ENCODE data around the gene MYL10. TPM values are rescaled to one million over a fixed set of nuclear protein-coding genes. Genes with fewer than 3 reads are reported as not detected.

The MYL10 gene
- total and polyA plus RNA-seq, 7 donors = 0.23 to 4.4 TPM; not detected in 5

DNA sequence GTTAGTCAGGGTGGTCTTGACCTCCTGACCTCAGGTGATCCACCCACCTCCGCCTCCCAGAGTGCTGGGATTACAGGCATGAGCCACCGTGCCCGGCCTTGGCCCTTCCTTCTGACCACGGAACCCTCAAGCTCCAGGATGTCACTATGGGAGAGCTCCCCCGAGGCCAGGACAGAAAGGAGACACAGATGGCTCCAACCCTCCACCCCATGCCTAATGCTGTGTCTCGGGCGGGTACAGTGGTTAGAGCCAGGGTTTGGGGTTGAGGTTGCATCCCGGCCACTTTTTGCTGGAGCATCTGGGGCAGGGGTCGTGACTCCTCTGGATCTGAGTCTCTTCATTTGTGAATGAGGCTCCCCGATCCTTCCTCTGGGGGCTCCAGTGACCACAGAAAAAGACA lies 8.1 kb downstream of the MYL10 start:
- Histone ChIP-seq H3K9me3 (no peaks in the 10 kb centered on the region), H3K4me3 (no peak overlapping the region), H3K36me3 (ENCODE audit: insufficient read depth in 1 of 2, low read depth in 1 of 2) (no peaks in the 10 kb centered on the region), H3K27me3 (ENCODE audit: insufficient read depth in 3 of 3, low read length in 2 of 3) (peaks cover 0 to 2% (median 0%) of the 10 kb centered on the region in 3 donors), H3K4me1 (no peaks in the 10 kb centered on the region), H3K27ac (no peak overlapping the region)
- intact Hi-C loops (cut with DNase I) = no loop called here
- no peak for ATAC-seq
- TF ChIP-seq, protein P1, sequence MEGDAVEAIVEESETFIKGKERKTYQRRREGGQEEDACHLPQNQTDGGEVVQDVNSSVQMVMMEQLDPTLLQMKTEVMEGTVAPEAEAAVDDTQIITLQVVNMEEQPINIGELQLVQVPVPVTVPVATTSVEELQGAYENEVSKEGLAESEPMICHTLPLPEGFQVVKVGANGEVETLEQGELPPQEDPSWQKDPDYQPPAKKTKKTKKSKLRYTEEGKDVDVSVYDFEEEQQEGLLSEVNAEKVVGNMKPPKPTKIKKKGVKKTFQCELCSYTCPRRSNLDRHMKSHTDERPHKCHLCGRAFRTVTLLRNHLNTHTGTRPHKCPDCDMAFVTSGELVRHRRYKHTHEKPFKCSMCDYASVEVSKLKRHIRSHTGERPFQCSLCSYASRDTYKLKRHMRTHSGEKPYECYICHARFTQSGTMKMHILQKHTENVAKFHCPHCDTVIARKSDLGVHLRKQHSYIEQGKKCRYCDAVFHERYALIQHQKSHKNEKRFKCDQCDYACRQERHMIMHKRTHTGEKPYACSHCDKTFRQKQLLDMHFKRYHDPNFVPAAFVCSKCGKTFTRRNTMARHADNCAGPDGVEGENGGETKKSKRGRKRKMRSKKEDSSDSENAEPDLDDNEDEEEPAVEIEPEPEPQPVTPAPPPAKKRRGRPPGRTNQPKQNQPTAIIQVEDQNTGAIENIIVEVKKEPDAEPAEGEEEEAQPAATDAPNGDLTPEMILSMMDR (IDR thresholded peaks at IDR 0.05) = no peak
- WGBS, 3 donors = 88 to 93% (median 90%) methylated on average over 10 of the region's 10 CpGs
- DNase-seq = no peak

DNA sequence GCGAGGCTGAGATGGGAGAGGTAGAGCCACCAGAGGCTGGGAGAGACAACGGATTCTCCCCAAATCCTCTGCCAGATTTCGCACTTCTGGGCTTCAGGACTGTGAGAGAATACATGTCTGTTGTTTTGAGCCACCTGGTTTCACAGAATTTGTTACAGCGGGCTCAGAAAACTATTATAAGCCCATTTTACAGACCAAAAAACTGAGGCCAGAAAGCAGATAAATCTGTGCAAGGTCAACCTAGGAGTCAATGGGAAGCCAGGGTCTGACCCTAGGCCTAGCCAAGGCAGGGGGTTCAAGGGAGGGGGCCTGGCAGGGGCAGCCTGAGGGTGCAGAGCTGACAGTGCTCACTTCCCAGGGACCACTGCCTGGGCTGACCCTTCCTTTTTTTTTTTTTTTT lies 8.7 kb downstream of the MYL10 start:
- WGBS, 3 donors = 89 to 99% (median 94%) methylated on average over 4 of the region's 4 CpGs

DNA sequence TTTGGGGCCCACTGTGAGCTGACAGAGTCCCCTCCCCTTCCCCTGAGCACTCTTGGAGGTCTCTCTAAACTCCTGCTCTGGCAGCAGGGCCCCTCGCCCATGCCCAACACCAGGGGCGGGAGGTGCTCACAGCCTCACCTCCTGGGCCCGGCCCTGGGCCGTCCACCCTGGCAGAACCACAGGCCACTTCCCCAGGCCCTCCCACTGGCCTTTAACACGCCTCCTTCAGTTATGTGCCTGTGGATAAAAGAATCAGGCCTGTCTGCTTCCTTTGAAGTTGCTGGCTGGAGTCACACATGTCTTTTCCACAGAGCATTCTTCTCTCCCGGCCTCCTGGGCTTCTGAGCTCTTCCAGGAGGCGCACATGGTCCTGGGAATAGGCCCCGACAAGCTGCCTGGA lies 10.2 kb downstream of the MYL10 start:
- Histone ChIP-seq H3K4me3 (no peak overlapping the region), H3K27ac (no peak overlapping the region), H3K4me1 (no peaks in the 10 kb centered on the region), H3K27me3 (ENCODE audit: insufficient read depth in 3 of 3, low read length in 2 of 3) (peaks cover 0 to 2% (median 0%) of the 10 kb centered on the region in 3 donors), H3K9me3 (no peaks in the 10 kb centered on the region), H3K36me3 (ENCODE audit: insufficient read depth in 1 of 2, low read depth in 1 of 2) (no peaks in the 10 kb centered on the region)
- ATAC-seq (no peak), DNase-seq (no peak)
- 64 to 72% (median 68%) methylated on average over 8 of the region's 8 CpGs for WGBS, 3 donors
- TF ChIP-seq, protein P1 (IDR thresholded peaks at IDR 0.05) = no peak
- intact Hi-C loops (cut with DNase I) = no loop called here

More for the DNA sequence above, 8.7 kb downstream of the MYL10 start:
- Histone ChIP-seq H3K36me3 (ENCODE audit: insufficient read depth in 1 of 2, low read depth in 1 of 2) (no peaks in the 10 kb centered on the region), H3K27me3 (ENCODE audit: insufficient read depth in 3 of 3, low read length in 2 of 3) (peaks cover 0 to 2% (median 0%) of the 10 kb centered on the region in 3 donors), H3K27ac (no peak overlapping the region), H3K4me1 (no peaks in the 10 kb centered on the region), H3K4me3 (no peak overlapping the region), H3K9me3 (no peaks in the 10 kb centered on the region)
- ATAC-seq (no peak), DNase-seq (no peak)
- TF ChIP-seq, protein P1 (IDR thresholded peaks at IDR 0.05) = no peak
- intact Hi-C loops (cut with DNase I) = no loop called here

DNA sequence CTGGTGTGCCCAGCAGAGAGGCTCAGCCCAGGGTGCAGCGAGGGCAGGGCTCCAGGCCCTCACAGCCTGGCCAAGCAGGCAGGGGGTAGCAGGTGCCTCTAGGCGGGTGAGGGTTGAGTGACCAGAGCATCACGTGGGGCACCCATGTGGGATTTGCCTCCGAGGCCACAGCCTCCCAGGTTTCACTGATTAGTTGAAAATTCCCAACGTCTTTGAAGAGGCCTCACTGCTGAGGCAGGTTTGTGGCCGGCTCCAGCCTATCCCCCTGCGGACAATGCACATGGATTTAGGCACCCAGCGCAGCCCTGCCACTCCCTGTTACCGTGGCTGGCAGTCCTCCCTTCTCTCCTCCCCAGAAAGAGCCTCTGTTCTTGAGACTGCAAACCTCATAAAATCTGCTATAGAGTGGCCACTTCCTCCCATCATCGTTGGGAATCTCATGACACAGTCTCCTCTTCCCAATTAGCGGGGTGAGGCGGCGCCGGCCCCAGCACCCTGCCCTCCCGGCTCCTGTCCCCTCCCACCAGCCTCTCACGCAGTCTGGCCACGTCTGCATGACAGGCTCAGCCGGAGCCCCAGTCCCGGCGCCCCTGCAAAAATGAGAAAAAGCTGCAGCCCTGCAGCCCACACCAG lies 10.8 kb downstream of the MYL10 start:
- WGBS, 3 donors = 64 to 78% (median 65%) methylated on average over 19 to 20 of the region's 20 CpGs
- H3K9me3 ChIP-seq = no peaks in the 10 kb centered on the region
- H3K4me1 ChIP-seq = no peaks in the 10 kb centered on the region
- no peaks in the 10 kb centered on the region for H3K36me3 ChIP-seq (ENCODE audit: insufficient read depth in 1 of 2, low read depth in 1 of 2)
- intact Hi-C loops (cut with DNase I) = no loop called here
- no peak for DNase-seq
- ATAC-seq = no peak
- no peak overlapping the region for H3K27ac ChIP-seq
- no peak overlapping the region for H3K4me3 ChIP-seq
- peaks cover 0 to 2% (median 0%) of the 10 kb centered on the region in 3 donors for H3K27me3 ChIP-seq (ENCODE audit: insufficient read depth in 3 of 3, low read length in 2 of 3)
- TF ChIP-seq, protein P1 (IDR thresholded peaks at IDR 0.05) = no peak
